Superior temporal gyrus (tissue), 1 donor: ENCODE results near the gene GSDMA.
"Not testable (repeated sequence)": the region's sequence is repeated elsewhere in the genome, so short reads cannot be mapped to it uniquely, and the experiment has no call there.

ENCODE experiments used
- DNase-seq: peaks from one replicate; pipeline ENCODE4 v3.0.0-alpha.2; 2016; ENCODE audit errors: extremely low spot score

The GSDMA gene

DNA sequence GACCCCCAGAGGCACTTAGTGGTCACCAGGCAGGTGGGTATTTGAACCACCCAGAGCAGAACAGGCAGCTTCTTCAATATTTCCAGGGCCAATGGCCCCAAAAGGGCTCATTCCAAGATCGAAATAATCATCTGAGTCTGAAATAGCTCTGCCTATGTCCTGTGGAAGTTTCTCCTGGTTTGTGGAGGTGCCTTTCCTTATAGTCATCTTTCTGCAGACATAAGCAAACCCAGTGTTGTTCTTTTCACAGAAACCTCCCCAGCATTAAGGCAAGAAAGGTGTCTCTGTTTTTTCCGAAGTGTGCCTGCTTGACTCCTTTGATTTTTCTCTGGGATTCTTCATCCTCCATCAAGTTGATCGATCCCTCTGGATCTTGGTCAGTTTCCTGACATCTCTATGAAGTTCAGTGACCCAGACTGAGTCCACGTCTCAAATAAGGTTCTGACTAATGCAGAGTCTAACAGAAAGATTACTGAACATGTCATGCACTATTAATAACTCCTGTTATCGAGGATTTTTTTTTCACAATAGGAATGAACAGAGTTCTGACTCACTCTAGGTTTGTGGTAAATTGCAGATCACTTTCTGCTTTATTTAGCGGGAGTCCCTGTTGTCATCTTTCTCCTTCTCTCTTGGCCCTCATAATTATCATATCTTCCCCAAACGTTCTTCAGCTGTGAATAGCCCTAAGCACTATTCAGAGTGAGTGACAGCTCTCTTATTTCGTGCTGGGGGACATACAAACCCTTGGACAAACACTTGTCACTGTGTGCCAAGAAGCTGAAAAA, 33.8 kb upstream of the GSDMA start:
- no peak for DNase-seq

DNA sequence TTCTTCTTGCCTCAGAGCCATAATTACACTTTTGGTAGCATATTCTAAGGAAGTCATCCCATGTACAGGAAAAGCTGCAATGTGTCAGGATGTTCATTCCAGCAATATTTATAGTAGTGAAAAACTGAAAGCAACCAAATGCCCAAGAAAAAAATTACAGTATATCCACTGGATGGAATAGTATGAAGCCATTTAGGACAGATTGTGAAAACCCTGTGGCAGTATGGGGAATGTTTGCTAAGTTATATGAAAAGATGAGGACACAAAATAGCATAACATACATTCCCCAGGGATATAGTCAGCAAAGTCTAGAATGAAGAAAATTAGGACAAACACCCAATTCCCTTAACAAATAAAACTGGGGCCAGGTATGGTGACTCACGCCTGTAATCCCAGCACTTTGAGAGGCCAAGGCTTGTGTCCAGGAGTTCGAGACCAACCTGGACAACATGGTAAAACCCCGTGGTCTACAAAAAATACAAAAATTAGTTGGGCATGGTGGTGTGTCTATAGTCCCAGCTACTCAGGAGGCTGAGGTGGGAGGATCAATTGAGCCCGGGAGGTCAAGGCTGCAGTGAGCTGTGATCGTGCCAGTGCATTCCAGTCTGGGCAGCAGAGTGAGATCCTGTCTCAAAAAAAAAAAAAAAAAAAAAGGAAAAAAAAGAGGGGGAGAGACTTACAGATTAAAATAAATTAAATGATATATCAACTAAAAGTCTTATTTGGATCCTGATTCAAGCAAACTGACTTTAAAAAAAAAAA, 33.0 kb upstream of the GSDMA start:
- peak; percentile 46 for DNase-seq

DNA sequence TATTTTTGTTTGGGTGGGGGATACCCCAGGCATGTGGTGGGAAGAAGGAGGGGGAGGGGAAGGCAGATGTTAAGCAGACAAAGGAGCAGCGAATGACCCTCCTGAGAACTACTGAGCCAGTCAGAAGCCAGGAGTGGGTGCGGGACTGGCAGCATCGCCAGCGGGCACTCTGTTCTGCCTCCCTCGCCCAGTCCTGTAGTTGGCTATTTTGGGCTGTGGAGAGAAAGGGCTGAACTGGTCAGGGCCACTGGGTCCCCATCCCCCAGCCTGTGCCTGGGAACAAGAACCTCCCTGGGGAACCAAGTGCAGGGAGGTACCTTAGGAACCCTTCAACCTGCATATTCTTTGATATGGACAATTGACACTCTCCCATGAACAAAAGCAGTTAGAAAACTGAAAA, 28.9 kb upstream of the GSDMA start:
- no peak for DNase-seq

DNA sequence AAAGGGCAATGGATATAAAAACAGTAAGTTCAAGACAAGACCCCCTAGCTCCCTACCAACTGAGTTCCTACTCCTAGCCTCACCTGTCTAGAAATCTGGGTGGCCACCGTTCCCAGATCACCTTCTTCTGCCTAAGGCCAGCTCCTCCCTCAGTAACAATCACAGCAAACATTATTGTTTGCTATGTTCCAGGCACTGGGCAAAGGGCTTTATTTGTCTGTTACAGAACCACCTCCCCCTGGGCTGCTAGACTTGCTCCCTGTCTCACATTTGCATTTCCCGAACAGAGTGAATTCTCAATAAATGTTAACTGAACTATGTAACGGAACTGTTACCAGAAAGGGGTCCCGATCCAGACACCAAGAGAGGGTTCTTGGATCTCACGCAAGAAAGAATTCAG, 28.5 kb upstream of the GSDMA start:
- DNase-seq: no peak

DNA sequence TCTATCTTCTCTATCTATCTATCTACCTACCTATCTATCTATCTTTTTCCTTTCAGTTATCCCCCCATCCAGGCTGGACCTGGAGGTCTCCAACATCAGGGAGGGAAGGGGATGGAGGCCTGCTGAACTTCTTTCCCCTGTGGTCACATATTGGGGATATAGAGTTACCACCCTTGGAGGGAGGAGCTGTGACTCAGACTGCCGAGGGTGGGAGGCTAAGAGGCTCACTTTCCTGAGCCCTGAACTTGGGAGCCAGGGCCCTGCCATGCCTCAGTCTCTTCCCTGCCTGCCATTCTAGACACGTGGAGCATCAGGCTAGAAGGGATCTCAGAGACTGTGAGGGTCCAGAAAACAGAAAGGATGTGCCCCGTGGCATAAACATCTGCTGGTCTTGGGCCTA, 26.9 kb upstream of the GSDMA start:
- DNase-seq: no peak

DNA sequence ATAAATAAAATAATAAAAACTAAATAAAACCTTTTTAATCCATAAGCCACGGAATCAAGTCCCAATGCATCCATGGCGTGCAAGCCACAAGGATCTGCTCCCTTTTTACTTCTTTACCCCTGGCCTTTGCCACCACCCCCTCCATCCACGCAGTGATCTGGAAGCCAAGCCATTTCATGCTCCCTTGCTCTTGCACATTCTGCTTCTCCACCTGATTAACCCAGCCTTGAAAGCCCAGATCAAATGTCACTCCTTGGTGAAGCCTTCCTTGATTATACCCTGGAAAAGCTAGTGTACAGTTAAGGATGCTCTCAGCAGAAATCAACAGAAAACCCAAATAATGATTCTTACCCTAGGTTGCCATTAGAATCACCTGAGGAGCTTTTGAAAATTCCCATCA, 25.4 kb upstream of the GSDMA start:
- DNase-seq: no peak

DNA sequence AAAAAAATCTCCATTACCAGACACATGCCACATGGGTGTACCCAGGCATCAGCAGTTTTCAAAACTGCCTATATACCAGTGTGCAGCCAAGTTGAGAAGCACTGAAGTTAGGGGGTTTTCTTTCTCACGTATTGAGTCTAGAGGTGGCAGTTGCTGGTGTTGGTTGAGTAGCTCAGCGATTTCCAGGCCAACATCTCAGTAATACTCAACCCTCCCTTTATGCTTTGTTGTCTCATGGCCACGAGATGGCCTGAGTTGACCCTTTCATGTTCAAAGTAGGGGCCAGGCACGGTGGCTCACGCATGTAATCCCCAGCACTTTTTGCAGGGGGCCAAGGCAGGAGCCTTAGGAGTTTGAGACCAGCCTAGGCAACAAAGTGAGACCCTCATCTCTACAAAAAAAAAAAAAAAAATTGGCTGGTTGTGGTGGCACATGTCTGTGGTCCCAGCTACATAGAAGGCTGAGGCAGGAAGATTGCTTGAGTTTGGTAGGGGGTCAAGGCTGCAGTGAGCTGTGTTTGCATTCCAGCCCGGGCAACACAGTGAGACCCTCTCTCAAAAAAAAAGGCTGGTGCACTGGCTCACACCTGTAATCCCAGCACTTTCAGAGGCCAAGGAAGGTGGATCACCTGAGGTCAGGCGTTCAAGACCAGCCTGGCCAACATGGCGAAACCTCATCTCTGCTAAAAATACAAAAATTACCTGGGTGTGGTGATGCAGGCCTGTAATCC, 24.5 kb upstream of the GSDMA start:
- DNase-seq: no peak

DNA sequence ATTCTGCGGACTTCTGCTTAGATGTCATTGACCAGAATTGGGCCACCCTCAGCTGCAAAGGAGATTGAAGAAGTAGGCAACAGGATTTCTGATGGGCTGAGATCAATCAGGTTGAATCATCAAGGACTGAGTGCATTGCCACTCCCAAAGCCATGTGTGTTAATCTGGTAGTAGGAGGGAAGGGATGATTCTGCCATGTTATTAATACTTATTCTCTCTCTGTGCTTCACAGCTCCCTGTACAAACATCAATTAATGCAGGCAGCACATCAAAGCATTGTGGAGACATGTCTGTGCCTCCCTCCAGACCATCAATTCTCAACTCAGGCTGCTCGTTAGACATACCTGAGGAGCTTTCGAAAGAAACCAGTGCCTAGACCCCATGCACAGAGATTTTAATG, 23.7 kb upstream of the GSDMA start:
- no peak for DNase-seq

DNA sequence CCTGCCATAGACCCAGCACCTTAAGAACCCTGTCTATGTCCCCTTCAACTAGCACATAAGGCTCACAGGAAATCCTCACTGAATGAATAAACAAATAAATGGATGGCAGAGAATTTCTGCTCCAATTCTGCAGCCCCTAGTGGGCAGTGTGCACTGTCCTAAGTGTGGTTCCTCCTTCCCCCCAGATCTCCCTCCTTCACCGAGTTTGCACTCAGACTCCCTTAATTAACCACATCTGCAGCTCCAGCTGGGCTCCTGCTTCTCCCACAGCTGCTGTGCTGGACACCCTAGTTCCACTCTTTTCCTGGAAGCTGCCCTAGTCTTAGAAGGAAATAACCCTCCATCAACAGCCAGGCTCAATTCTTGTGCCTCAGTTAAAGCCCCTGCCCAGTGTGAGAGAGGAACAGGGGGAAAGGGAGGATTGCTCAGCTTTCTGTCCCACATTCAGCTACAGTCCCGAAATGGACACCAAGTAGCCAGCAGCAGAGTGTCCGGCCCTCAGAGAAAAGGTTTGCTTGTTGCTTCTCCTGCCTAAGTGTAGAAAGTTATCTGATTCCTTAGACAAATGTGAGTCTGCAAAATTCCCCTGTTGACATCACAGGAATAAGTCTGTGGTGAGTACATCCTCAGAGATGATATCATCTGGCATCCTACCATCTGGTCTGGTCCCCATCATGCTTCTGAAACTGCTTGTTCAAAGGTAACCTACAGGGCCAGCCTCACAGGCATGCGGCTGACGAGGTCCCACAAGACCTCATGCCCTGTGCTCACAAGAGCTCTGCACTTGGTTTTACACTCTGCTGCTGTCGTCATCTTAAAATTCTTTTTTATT, 23.0 kb upstream of the GSDMA start:
- no peak for DNase-seq

DNA sequence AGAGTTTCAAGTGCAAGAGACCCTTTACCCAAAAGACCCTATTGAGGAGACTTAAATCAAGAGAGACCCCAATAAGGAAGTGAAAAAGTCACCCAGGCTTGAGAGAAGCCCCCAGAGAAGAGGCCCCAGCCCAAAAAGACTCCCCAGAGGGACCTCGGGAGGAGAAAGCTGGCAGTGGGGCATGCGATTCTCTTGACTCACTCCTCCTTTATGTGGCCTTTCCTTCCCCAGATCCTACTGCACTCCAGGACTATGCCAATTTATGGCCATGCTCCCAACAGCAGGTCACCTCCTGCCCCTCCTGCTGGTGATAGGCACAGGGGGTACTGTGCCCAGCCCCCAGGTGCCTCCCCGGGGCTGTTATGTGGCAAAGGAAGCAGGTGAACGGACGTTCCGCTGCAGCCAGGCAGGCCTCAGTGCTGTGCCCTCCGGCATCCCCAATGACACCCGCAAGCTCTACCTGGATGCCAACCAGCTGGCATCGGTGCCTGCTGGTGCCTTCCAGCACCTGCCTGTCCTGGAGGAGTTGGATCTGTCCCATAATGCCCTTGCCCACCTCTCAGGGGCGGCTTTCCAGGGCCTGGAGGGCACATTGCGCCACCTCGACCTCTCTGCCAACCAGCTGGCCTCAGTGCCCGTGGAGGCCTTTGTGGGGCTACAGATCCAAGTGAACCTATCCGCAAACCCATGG, 19.0 kb upstream of the GSDMA start:
- DNase-seq: no peak

DNA sequence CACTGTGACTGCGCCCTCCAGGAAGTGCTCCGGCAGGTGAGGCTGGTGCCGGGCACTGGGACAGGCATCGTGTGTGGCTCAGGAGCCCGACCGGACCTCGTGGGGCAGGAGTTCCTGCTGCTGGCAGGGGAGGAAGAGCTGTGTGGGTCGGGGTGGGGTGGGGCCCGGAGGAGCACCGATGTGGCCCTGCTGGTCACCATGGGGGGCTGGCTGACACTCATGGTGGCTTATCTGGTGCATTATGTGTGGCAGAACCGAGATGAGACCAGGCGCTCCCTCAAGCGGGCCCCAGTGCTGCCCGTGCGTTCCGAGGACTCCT, 18.5 kb upstream of the GSDMA start:
- no peak for DNase-seq

DNA sequence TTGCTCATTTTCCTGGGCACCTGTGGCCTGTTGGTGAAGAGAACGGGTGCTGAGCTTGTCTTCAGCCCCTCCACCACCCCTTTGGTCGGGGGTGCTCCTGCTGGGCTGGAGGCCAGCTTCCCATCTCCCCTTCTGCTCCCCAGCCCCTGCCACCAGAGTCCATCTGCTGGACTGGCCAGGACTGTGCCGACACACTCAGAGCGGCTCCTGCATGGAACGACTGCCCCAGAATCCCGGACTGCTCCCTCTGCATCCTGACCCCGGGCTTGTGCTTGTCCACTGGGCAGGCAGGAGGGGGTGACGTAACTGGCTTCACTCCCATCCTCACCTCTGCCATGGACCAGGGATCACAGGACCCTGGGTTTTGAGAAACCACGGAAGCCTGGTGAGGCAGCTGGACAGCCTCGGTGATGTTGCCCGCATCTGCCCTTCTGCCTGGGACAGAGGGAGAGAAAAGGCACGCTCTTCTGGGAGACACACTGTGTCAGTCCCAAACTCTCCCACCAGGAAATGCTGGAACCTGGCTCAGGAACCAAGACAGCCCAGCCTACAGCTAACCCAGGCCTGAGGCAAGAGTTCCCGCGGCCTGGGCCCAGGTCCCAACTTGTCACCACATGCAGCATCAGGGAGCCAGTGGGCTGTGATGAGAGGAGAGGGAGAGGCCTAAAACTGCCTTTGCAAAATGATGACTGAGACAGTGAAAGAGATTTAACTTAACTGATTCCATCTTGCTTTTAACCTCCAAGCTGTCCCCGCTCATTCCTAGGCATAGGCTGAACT, 16.1 kb upstream of the GSDMA start:
- DNase-seq: no peak

DNA sequence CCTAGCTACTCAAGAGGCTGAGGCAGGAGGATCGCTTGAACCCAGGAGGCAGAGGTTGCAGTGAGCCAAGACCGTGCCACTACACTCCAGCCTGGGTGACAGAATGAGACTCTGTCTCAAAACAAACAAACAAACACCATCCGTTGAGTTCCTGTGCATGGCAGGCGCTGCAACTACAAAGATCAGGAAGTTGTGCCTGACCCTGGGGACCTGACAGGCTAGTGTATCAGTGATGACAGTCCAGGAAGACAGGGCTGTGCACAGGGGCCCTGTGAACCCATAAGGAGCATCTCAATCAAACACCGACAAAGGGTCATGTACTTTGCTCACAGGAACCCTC, 14.3 kb upstream of the GSDMA start:
- DNase-seq: not testable (repeated sequence)

DNA sequence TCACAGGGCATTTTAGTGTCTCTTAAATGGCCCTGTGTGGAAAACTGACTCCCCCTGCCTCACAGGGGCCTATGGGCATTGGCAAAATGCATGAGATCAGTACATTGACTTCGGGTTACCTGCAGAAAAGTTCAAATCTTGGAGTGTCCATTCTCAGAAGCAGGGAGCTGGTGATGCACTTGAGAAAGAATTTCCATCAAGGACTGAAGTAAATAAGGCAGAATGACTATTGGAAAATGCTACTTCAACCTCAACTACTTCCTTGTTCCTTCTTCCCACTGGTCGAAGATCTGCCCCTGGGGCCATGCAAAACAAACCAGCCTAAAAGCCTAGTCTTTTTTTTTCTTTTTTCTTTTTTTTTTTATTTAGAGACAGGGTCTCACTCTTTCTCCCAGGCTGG, 13.8 kb upstream of the GSDMA start:
- DNase-seq: no peak

DNA sequence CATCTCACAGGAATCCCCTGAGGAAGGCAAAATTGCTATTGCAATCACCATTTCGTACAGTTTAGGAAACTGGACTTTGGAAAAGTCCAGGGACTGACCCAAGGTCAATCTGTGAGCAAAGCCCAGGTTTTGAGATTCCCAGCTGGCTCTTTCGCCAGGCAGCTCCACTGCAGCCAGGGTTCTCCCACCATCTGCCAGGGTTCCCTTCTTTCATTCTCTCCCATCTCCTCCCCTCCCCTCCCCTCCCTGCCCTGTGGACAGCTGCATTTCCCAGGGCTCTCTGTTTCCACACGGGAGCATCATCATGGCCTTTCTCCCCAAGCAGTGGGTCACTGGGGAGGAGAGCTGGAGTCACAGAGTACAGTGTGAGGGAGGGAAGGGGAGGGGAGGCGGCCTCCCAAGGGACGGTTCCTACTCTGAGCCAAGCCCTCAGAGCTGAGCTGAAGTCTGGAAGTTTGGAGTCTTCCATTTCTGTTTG, 11.9 kb upstream of the GSDMA start:
- DNase-seq: no peak

DNA sequence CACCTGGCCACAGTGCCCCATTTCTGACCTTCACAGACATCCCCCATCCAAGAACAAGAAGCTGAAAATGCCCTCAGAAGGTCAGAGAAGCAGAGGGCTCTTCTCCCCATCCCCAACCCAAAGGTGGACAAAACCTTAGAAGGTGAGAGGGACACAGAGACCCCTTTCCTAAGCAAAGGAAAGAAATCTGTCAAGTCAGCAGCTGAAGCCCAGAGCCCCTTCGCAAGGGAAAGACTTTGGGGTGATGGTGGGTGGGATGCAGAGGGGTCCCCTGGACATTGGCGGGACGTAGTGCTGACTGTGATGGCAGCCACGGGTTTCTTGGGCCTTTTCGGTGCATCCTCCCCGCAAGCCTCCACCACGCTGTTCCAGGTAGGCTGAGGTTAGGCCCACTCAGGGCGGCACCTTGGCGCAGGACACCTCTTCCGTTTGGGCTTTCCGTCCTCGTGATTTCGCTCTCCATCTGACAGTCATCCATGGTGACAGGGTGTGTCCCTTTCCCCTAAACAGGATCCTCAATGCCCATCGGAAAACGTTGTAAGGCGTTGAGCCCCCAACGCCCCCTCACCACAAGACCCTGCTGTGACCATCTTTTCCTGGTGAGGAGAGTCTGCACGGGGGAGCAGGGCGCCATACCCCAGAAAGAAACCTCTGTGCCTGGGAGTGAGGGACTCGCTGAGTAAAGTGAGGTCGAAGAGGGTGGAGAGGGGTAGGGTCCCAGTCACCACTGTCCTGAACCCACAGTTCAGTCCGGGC, 10.7 kb upstream of the GSDMA start:
- no peak for DNase-seq

DNA sequence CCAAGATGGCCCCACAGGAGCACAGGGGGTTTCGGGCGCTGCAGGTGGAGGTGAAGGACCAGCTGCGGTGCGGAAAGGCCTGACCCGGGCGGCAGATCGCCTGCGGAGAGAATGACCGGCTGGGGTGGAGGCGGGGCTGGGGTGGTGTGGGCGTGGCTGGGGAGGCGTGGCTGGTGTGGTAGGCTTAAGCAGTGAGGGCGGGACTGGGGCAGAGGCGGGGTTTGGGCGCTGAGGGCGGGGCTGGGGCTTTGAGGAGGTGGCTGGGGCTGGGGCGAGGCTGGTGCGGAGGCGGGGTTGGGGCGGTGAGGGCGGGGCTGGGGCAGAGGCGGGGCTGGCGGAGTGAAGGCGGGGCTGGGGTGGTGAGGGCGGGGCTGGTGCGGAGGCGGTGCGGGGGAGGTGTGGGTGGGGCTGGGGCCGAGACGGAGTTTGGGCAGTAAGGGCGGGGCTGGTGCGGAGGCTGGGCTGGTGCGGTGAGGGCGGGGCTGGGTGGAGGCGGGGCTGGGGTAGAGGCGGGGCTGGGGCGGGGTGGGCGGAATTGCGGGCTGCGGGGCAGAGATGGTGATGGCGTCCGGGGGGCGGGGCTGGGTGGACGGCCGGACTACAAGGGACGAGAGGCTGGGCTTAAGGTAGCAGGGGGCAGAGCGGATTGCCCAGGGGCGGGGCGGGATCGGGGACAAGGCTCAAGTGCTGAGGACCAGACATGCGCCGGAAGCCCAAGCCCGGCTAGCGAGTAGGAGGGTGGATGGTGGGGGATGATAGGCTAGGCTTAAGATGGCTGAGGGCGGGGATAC, 9.9 kb upstream of the GSDMA start:
- DNase-seq: peak; percentile 71

DNA sequence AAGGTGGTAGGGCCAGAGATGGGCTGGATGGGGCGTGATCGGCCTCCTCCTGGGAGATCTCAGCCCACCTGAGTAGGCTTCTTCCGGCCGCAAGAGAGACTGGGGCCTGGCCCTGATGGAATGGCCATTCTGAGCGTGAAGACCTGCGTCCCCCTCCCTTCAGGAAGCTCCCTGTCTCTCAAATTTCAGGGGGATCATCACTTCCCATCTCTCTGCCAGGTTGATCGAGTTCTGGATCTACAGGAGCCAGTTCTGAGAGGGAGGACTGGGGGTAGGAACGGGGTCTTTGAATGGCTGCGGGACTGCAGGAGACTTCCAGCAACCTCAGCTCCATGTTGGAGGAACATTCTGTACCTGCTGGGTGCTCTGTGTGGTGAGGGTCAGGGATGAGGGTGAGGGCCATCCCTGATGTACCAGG, 9.3 kb upstream of the GSDMA start:
- DNase-seq: no peak

DNA sequence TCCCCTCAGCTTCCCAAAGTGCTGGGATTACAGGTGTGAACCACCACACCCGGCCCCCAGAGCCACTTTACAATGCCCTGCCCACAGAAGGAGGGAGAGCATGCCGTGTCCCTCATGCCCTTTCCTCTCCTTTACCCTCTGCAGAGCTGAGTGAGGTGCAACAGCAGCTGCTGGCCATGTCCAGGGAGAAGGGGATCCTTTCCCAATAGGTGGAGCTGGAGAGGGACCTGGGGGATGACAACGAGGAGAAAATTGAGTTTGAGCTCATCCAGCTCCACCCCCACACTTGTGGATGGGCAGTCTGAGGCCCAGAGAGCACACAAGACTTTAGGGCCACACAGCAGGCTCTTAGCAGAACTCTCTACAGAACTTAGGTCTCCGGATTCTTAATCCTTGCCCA, 7.9 kb upstream of the GSDMA start:
- no peak for DNase-seq
